ENCODE data around the gene SEPTIN8.

SEPTIN8 gene

DNA sequence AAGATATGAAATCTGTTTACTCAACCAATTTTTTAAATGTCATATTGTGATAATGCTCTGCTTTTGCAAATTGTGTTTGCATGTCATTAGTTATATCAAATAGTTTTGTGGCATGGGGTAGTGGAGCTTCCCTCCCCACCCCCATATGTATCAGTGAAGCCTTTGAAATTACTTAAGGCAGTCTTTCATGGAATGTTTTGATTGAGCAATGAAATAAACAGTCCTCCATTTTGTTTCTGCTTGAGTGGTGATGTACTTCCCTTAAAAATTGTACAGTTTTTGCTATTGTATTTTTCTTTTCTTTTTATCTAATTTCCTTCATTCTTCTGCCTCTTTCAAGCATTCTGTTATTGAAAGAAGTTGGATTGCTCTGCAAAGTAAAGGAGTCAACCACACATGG, 39.5 kb upstream of the SEPTIN8 start:
- TF ChIP-seq FOXP2 (optimal IDR thresholded peaks at IDR 0.05; ENCODE audit: borderline replicate concordance, extremely low read depth, extremely low read length, insufficient read depth) (no peak), SIN3A (IDR thresholded peaks at IDR 0.05; ENCODE audit: borderline replicate concordance, insufficient read depth, low read length) (no peak), POLR2AphosphoS5 (IDR thresholded peaks at IDR 0.05; ENCODE audit: low read depth, low read length) (no peak), TAF1 (IDR thresholded peaks at IDR 0.05; ENCODE audit: borderline replicate concordance, insufficient read depth, low read length) (no peak)
- TF ChIP-seq, protein P1, sequence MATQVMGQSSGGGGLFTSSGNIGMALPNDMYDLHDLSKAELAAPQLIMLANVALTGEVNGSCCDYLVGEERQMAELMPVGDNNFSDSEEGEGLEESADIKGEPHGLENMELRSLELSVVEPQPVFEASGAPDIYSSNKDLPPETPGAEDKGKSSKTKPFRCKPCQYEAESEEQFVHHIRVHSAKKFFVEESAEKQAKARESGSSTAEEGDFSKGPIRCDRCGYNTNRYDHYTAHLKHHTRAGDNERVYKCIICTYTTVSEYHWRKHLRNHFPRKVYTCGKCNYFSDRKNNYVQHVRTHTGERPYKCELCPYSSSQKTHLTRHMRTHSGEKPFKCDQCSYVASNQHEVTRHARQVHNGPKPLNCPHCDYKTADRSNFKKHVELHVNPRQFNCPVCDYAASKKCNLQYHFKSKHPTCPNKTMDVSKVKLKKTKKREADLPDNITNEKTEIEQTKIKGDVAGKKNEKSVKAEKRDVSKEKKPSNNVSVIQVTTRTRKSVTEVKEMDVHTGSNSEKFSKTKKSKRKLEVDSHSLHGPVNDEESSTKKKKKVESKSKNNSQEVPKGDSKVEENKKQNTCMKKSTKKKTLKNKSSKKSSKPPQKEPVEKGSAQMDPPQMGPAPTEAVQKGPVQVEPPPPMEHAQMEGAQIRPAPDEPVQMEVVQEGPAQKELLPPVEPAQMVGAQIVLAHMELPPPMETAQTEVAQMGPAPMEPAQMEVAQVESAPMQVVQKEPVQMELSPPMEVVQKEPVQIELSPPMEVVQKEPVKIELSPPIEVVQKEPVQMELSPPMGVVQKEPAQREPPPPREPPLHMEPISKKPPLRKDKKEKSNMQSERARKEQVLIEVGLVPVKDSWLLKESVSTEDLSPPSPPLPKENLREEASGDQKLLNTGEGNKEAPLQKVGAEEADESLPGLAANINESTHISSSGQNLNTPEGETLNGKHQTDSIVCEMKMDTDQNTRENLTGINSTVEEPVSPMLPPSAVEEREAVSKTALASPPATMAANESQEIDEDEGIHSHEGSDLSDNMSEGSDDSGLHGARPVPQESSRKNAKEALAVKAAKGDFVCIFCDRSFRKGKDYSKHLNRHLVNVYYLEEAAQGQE (IDR thresholded peaks at IDR 0.05; ENCODE audit: insufficient read depth in 1 of 2, low read depth in 2 of 2, low read length in 2 of 2): no peak

DNA sequence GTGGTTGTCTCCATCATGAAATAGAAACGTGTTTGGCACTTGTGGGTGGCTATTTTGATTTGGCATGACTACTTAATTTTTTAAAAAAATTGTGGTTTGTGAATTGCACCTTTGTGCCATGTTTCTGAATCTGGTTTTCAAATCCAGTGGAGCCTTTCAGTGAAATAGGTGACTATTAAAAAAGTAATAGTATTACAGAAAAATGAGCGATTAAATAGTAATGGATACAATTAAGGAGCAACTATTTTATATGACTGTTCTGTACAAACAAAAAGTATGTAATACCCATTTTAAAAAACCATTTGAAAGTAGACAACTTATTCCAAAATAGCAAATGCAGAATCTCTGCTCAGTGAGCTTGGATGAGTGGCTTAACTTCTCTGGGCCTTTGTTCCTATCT, 39.0 kb upstream of the SEPTIN8 start:
- TF ChIP-seq TAF1 (IDR thresholded peaks at IDR 0.05; ENCODE audit: borderline replicate concordance, insufficient read depth, low read length) (no peak), FOXP2 (optimal IDR thresholded peaks at IDR 0.05; ENCODE audit: borderline replicate concordance, extremely low read depth, extremely low read length, insufficient read depth) (no peak), SIN3A (IDR thresholded peaks at IDR 0.05; ENCODE audit: borderline replicate concordance, insufficient read depth, low read length) (no peak), POLR2AphosphoS5 (IDR thresholded peaks at IDR 0.05; ENCODE audit: low read depth, low read length) (no peak)
- TF ChIP-seq, protein P1 (IDR thresholded peaks at IDR 0.05; ENCODE audit: insufficient read depth in 1 of 2, low read depth in 2 of 2, low read length in 2 of 2): no peak

DNA sequence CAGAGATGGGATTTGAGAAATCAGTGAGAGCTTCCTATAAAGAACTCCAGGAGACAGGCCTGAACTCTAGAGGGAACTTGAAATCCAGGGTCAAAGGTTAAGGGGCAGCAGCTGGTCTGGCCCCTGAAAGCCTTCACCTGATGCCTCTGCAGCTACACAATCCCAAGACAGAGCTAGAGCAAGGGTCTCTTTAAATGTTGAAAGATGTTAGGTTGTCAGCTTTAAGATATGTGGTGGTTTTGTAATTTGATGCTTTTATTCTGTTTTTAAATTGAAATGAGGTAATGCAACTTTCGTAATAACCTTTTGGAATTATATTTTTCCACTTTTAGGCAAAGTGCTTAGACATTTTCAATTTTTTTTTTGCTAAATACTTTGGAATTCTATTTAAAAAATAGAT, 38.4 kb upstream of the SEPTIN8 start:
- TF ChIP-seq SIN3A (IDR thresholded peaks at IDR 0.05; ENCODE audit: borderline replicate concordance, insufficient read depth, low read length): no peak
- TF ChIP-seq TAF1 (IDR thresholded peaks at IDR 0.05; ENCODE audit: borderline replicate concordance, insufficient read depth, low read length): no peak
- TF ChIP-seq POLR2AphosphoS5 (IDR thresholded peaks at IDR 0.05; ENCODE audit: low read depth, low read length): no peak
- no peak for TF ChIP-seq FOXP2 (optimal IDR thresholded peaks at IDR 0.05; ENCODE audit: borderline replicate concordance, extremely low read depth, extremely low read length, insufficient read depth)
- TF ChIP-seq, protein P1 (IDR thresholded peaks at IDR 0.05; ENCODE audit: insufficient read depth in 1 of 2, low read depth in 2 of 2, low read length in 2 of 2): no peak

DNA sequence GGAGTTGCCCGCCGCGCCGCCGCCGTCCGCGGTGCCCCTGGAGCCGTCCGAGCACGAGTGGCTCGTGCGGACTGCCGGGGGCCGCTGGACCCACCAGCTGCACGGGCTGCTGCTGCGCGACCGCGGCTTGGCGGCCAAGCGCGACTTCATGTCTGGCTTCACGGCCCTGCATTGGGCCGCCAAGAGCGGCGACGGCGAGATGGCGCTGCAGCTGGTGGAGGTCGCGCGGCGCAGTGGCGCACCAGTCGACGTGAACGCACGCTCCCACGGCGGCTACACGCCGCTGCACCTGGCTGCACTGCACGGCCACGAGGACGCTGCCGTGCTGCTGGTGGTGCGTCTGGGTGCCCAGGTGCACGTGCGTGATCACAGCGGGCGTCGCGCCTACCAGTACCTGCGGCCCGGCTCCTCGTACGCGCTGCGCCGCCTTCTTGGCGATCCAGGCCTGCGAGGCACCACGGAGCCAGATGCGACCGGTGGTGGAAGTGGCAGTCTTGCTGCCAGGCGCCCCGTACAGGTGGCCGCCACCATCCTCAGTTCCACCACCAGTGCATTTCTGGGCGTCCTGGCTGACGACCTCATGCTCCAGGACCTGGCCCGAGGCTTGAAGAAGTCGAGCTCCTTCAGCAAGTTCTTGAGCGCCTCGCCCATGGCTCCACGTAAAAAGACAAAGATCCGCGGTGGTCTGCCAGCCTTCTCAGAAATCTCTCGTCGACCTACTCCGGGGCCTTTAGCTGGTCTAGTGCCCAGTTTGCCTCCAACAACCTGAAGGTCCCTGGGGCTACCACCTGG, 37.7 kb upstream of the SEPTIN8 start:
- TF ChIP-seq TAF1 (IDR thresholded peaks at IDR 0.05; ENCODE audit: borderline replicate concordance, insufficient read depth, low read length) (no peak), POLR2AphosphoS5 (IDR thresholded peaks at IDR 0.05; ENCODE audit: low read depth, low read length) (no peak), FOXP2 (optimal IDR thresholded peaks at IDR 0.05; ENCODE audit: borderline replicate concordance, extremely low read depth, extremely low read length, insufficient read depth) (no peak), SIN3A (IDR thresholded peaks at IDR 0.05; ENCODE audit: borderline replicate concordance, insufficient read depth, low read length) (no peak)
- TF ChIP-seq, protein P1 (IDR thresholded peaks at IDR 0.05; ENCODE audit: insufficient read depth in 1 of 2, low read depth in 2 of 2, low read length in 2 of 2): no peak

Data from PFSK-1 (cell line).